ENCODE results near the gene NUDT4. TPM values are rescaled to one million over a fixed set of nuclear protein-coding genes. Genes with fewer than 3 reads are reported as not detected.
A peak's percentile ranks its signal among the peaks of the same experiment; 100 is the strongest.

The NUDT4 gene
- total RNA-seq, 1 experiment from 2014 or later: 51.0 TPM

DNA sequence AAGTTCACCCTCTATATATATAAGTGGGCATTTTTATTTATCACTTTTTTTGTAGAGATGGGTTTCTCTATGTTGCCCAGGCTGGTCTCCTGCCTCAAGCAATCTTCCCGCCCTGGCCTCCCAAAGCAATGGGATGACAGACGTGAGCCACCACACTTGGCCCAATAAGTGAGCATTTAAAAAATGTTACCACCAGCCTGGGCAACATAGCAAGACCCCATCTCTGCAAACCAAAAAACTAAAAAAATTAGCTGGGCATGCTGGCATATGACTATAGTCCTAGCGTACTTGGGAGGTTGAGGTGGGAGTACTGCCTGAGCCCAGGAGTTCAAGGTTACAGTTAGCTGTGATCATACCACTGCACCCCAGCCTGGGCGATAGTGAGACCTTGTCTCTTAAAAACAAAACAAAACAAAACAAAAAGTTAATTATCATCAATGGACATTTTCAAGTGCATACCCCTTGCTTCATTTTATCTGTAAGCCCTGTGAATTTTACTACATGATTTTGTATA is 40.3 kb downstream of the NUDT4 start:
- no peak overlapping the region for H3K4me3 ChIP-seq
- H3K9me2 ChIP-seq (ENCODE audit: insufficient read depth): no peaks in the 10 kb centered on the region
- H3K79me2 ChIP-seq (ENCODE audit: low read depth): peaks cover 97% of the 10 kb centered on the region
- ChIA-PET CTCF (no interaction called here), POLR2A (ENCODE audit: unreplicated experiment) (no interaction called here)
- BruUV-seq (replicated peaks): no TSS peak
- H2AFZ ChIP-seq: no peak overlapping the region
- no peaks in the 10 kb centered on the region for H3K9me3 ChIP-seq (ENCODE audit: insufficient read depth, low read depth)
- peaks cover 73% of the 10 kb centered on the region for H4K20me1 ChIP-seq (ENCODE audit: insufficient read depth)
- H3K4me1 ChIP-seq (replicated peaks; ENCODE audit: insufficient read depth): no peaks in the 10 kb centered on the region
- DNase-seq: no peak
- no peak for TF ChIP-seq EZH2 (IDR thresholded peaks at IDR 0.05; ENCODE audit: low read depth)
- no peak for TF ChIP-seq CTCF (conservative IDR thresholded peaks at IDR 0.05)
- no peak overlapping the region for H3K27ac ChIP-seq
- no peak overlapping the region for H3K4me2 ChIP-seq
- intact Hi-C loops (cut with micrococcal nuclease; ENCODE audit: unreplicated experiment): loop anchor here (5.0 kb wide), 1 partner anchor 631 kb away; no protein-coding TSS in a partner anchor
- no peaks in the 10 kb centered on the region for H3K36me3 ChIP-seq (ENCODE audit: low read depth)
- no peaks in the 10 kb centered on the region for H3K27me3 ChIP-seq (ENCODE audit: insufficient read depth, low read depth)
- H3F3A ChIP-seq (ENCODE audit: insufficient read depth, low read depth): peaks cover 13% of the 10 kb centered on the region; the same call in 1 of the 2 replicates

- ChIA-PET CTCF (interaction anchor here (0.6 to 1.3 kb wide), 7 partner anchors 8 to 762 kb away, joined by 3 to 8 read pairs (median 4); no protein-coding TSS in a partner anchor), POLR2A (ENCODE audit: unreplicated experiment) (no interaction called here)
- Histone ChIP-seq H3K9me3 (ENCODE audit: insufficient read depth, low read depth) (no peaks in the 10 kb centered on the region), H4K20me1 (ENCODE audit: insufficient read depth) (peaks cover 80% of the 10 kb centered on the region), H3K4me1 (replicated peaks; ENCODE audit: insufficient read depth) (no peaks in the 10 kb centered on the region), H3K9me2 (ENCODE audit: insufficient read depth) (no peaks in the 10 kb centered on the region), H2AFZ (no peak overlapping the region), H3K27ac (no peak overlapping the region), H3K79me2 (ENCODE audit: low read depth) (peaks cover 97% of the 10 kb centered on the region), H3K27me3 (ENCODE audit: insufficient read depth, low read depth) (no peaks in the 10 kb centered on the region), H3F3A (ENCODE audit: insufficient read depth, low read depth) (peaks cover 16% of the 10 kb centered on the region; the same call in 1 of the 2 replicates), H3K36me3 (ENCODE audit: low read depth) (no peaks in the 10 kb centered on the region), H3K4me3 (no peak overlapping the region), H3K4me2 (no peak overlapping the region)
- intact Hi-C loops (cut with micrococcal nuclease; ENCODE audit: unreplicated experiment): loop anchor here (1.0 to 5.0 kb wide), 2 partner anchors 432 to 632 kb away; no protein-coding TSS in a partner anchor
- no TSS peak for BruUV-seq (replicated peaks)
- TF ChIP-seq EZH2 (IDR thresholded peaks at IDR 0.05; ENCODE audit: low read depth): no peak
- peak; percentile 79 for TF ChIP-seq CTCF (conservative IDR thresholded peaks at IDR 0.05)
- peak in 1 of 2 experiments; percentile 46 for DNase-seq
Observed at GRCh38 chr12:93419388-93420034, 41.8 kb downstream of the NUDT4 start.

DNA sequence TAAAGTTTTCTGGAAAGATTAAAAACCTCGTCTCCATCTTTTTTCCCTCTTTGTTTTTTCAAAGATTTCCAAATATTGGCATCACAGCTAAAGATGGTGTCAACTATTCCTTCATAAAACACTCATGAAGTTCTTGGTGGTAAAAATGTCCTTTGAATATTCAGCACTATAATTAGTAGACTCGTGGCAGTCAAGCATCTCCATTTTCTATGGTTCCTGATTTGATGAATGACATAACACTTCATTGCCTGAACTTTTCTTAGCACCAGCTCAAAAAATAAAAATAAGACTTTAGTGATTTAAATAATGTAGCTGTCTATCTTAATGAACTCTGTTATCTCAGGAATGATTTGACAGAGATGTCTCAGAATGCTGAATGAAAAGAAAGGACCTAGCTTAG is 44.3 kb downstream of the NUDT4 start:
- intact Hi-C loops (cut with micrococcal nuclease; ENCODE audit: unreplicated experiment): no loop called here
- Histone ChIP-seq H3K9me3 (ENCODE audit: insufficient read depth, low read depth) (no peaks in the 10 kb centered on the region), H3F3A (ENCODE audit: insufficient read depth, low read depth) (peaks cover 22% of the 10 kb centered on the region; the same call in 1 of the 2 replicates), H3K4me2 (no peak overlapping the region), H3K36me3 (ENCODE audit: low read depth) (no peaks in the 10 kb centered on the region), H3K4me3 (no peak overlapping the region), H3K79me2 (ENCODE audit: low read depth) (peaks cover 97% of the 10 kb centered on the region), H3K4me1 (replicated peaks; ENCODE audit: insufficient read depth) (no peaks in the 10 kb centered on the region), H3K9me2 (ENCODE audit: insufficient read depth) (no peaks in the 10 kb centered on the region), H4K20me1 (ENCODE audit: insufficient read depth) (peaks cover 84% of the 10 kb centered on the region), H3K27ac (no peak overlapping the region), H2AFZ (no peak overlapping the region), H3K27me3 (ENCODE audit: insufficient read depth, low read depth) (no peaks in the 10 kb centered on the region)
- no peak for TF ChIP-seq EZH2 (IDR thresholded peaks at IDR 0.05; ENCODE audit: low read depth)
- TF ChIP-seq CTCF (conservative IDR thresholded peaks at IDR 0.05): no peak
- ChIA-PET POLR2A (ENCODE audit: unreplicated experiment) (interaction anchor here (0.6 kb wide), 1 partner anchor 1287 kb away, joined by 10 read pairs; no protein-coding TSS in a partner anchor), CTCF (interaction anchor here (0.6 kb wide), 1 partner anchor 1582 kb away, joined by 3 read pairs; the partner anchor contains the start of gene NDUFA12)
- no peak for DNase-seq
- no TSS peak for BruUV-seq (replicated peaks)

Measured in PC-9 (cell line).